ENCODE measurements around the gene PBX3.

- TF ChIP-seq CTCF (IDR thresholded peaks at IDR 0.05; ENCODE audit: low read depth, low read length, missing input control) (no peak), EGR1 (IDR thresholded peaks at IDR 0.05; ENCODE audit: low read depth in 2 of 2) (no peak), GABPA (IDR thresholded peaks at IDR 0.05 in 1 of 2, conservative IDR thresholded peaks at IDR 0.05 in 1 of 2) (no peak), ATF3 (IDR thresholded peaks at IDR 0.05) (no peak), RAD21 (IDR thresholded peaks at IDR 0.05) (no peak), TAF1 (conservative IDR thresholded peaks at IDR 0.05) (no peak), ZBTB33 (IDR thresholded peaks at IDR 0.05) (no peak), YY1 (IDR thresholded peaks at IDR 0.05) (no peak), HNF4G (IDR thresholded peaks at IDR 0.05) (no peak), REST (IDR thresholded peaks at IDR 0.05) (no peak), JUND (IDR thresholded peaks at IDR 0.05) (no peak), FOXA1 (IDR thresholded peaks at IDR 0.05) (no peak), MAX (IDR thresholded peaks at IDR 0.05) (no peak)
Measured at GRCh38 chr9:125994066-125994943, 247.1 kb downstream of the PBX3 start.
